ENCODE results near the gene HTR7. TPM values are rescaled to one million over a fixed set of nuclear protein-coding genes. Genes with fewer than 3 reads are reported as not detected.

The HTR7 gene
- polyA plus RNA-seq, 2 of the 4 experiments (the other 2 are of a cell fraction) = 0.04 to 0.05 TPM

DNA sequence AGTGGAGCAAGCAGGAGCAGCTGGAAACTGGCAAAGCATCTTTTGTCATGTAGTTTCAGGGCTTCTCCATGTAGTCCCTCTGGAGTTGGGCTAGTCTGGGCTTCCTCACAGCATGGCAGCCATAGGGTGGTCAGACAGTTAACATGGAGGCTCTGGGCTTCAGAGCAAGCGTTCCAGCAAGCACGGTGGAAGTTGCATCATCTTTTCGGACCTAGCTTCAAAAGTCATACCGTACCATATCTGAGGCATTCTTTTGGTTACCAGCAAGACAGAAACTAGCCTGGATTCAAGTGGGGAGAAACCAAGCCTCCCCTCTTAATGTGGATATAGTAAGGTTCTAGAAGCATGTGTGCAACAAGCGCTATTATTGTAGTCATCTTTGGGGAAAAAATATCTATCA lies 135.0 kb downstream of the HTR7 start (continued):
- no peak for TF ChIP-seq HOXB13 (CRISPR knock-in tag; IDR thresholded peaks at IDR 0.05; ENCODE audit: low read depth)
- TF ChIP-seq POLR2AphosphoS2 (conservative IDR thresholded peaks at IDR 0.05; ENCODE audit: low read length) = no peak
- TF ChIP-seq SREBF2 (IDR thresholded peaks at IDR 0.05) = no peak
- TF ChIP-seq, protein P1, sequence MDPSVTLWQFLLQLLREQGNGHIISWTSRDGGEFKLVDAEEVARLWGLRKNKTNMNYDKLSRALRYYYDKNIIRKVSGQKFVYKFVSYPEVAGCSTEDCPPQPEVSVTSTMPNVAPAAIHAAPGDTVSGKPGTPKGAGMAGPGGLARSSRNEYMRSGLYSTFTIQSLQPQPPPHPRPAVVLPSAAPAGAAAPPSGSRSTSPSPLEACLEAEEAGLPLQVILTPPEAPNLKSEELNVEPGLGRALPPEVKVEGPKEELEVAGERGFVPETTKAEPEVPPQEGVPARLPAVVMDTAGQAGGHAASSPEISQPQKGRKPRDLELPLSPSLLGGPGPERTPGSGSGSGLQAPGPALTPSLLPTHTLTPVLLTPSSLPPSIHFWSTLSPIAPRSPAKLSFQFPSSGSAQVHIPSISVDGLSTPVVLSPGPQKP (IDR thresholded peaks at IDR 0.05; ENCODE audit: low read depth, low read length) = no peak
- TF ChIP-seq, protein P2, sequence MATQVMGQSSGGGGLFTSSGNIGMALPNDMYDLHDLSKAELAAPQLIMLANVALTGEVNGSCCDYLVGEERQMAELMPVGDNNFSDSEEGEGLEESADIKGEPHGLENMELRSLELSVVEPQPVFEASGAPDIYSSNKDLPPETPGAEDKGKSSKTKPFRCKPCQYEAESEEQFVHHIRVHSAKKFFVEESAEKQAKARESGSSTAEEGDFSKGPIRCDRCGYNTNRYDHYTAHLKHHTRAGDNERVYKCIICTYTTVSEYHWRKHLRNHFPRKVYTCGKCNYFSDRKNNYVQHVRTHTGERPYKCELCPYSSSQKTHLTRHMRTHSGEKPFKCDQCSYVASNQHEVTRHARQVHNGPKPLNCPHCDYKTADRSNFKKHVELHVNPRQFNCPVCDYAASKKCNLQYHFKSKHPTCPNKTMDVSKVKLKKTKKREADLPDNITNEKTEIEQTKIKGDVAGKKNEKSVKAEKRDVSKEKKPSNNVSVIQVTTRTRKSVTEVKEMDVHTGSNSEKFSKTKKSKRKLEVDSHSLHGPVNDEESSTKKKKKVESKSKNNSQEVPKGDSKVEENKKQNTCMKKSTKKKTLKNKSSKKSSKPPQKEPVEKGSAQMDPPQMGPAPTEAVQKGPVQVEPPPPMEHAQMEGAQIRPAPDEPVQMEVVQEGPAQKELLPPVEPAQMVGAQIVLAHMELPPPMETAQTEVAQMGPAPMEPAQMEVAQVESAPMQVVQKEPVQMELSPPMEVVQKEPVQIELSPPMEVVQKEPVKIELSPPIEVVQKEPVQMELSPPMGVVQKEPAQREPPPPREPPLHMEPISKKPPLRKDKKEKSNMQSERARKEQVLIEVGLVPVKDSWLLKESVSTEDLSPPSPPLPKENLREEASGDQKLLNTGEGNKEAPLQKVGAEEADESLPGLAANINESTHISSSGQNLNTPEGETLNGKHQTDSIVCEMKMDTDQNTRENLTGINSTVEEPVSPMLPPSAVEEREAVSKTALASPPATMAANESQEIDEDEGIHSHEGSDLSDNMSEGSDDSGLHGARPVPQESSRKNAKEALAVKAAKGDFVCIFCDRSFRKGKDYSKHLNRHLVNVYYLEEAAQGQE (IDR thresholded peaks at IDR 0.05) = no peak

DNA sequence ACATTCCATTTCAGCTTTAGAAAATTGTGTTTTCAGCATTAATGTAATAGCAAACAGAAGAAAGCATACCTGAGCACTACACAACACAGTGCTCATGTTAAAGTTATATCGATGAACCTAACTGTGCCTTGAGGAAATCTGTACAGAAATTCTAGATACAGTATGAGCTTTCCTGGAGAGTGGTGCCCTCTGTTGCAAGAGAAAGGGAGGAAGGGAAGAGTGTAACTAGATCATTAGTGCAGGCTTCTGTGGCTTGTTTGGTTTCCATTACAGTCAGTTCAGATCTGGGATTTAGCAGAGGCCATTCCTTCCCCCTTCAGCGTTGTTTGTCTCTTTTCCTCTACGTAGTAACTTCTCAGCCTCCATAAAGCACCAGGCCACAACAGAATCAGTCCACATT lies 139.7 kb downstream of the HTR7 start:
- no peak overlapping the region for H3K4me3 ChIP-seq
- ChIA-PET POLR2A (no interaction called here), CTCF (no interaction called here)
- no peak overlapping the region for H3K27ac ChIP-seq
- H3K4me2 ChIP-seq = no peak overlapping the region
- ATAC-seq (no peak; a peak in 1 of 6 replicates), FAIRE-seq (no peak), DNase-seq (ENCODE audit: low read depth in 1 of 2, low spot score in 1 of 2) (no peak)
- TF ChIP-seq CBX2 (IDR thresholded peaks at IDR 0.05; ENCODE audit: borderline replicate concordance, low read depth) (no peak), CHD4 (IDR thresholded peaks at IDR 0.05; ENCODE audit: borderline replicate concordance) (no peak), HOXB5 (CRISPR knock-in tag; IDR thresholded peaks at IDR 0.05) (no peak), ZSCAN20 (CRISPR knock-in tag; IDR thresholded peaks at IDR 0.05) (no peak), MAZ (IDR thresholded peaks at IDR 0.05; ENCODE audit: borderline replicate concordance, low read depth, low read length) (no peak), MAFK (IDR thresholded peaks at IDR 0.05; ENCODE audit: partially characterized antibody) (no peak), HDAC2 (IDR thresholded peaks at IDR 0.05) (no peak), BHLHE40 (IDR thresholded peaks at IDR 0.05; ENCODE audit: low read depth, low read length) (no peak), CHD2 (IDR thresholded peaks at IDR 0.05; ENCODE audit: low read length, partially characterized antibody) (no peak), CEBPB (IDR thresholded peaks at IDR 0.05) (no peak), NPAS2 (CRISPR knock-in tag; IDR thresholded peaks at IDR 0.05; ENCODE audit: borderline replicate concordance) (no peak)
- TF ChIP-seq, protein P3, sequence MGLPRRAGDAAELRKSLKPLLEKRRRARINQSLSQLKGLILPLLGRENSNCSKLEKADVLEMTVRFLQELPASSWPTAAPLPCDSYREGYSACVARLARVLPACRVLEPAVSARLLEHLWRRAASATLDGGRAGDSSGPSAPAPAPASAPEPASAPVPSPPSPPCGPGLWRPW (IDR thresholded peaks at IDR 0.05) = no peak
- TF ChIP-seq, protein P4, sequence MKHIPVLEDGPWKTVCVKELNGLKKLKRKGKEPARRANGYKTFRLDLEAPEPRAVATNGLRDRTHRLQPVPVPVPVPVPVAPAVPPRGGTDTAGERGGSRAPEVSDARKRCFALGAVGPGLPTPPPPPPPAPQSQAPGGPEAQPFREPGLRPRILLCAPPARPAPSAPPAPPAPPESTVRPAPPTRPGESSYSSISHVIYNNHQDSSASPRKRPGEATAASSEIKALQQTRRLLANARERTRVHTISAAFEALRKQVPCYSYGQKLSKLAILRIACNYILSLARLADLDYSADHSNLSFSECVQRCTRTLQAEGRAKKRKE (CRISPR knock-in tag; IDR thresholded peaks at IDR 0.05; ENCODE audit: low read depth) = no peak
- TF ChIP-seq, protein P1 (IDR thresholded peaks at IDR 0.05; ENCODE audit: low read depth, low read length) = no peak
- WGBS (ENCODE audit: missing lambda C conversion rate) = 22% methylated on average over 3 of the region's 3 CpGs
- no peaks in the 10 kb centered on the region for H3K9me3 ChIP-seq
- no peaks in the 10 kb centered on the region for H3K4me1 ChIP-seq

DNA sequence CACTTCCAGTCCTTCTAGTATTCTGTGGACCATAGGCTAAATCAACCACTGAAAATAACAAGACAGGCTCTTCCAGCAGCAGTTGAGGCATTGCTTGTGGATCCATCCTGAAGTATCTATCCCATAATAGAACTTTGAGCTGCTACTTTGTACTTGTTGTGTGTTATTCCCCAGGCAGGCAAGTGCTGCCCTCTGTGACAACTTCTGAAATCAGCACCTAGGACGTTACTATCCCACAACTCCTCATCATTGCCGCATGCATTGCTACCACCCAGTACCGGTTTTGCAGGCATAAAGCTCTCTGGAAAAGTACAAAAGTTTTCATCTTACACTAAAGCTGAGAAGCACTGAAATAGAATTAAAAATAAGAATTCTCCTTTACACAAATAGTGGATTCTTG lies 145.3 kb downstream of the HTR7 start:
- H3K4me1 ChIP-seq = no peaks in the 10 kb centered on the region
- H3K27ac ChIP-seq = no peak overlapping the region
- no peak overlapping the region for H3K4me2 ChIP-seq
- H3K9me3 ChIP-seq = no peaks in the 10 kb centered on the region
- ChIA-PET CTCF (no interaction called here), POLR2A (no interaction called here)
- no peak overlapping the region for H3K4me3 ChIP-seq
- DNase-seq (ENCODE audit: low read depth in 1 of 2, low spot score in 1 of 2) = no peak
- no peak for ATAC-seq
- no peak for FAIRE-seq
- 1% methylated on average over 3 of the region's 3 CpGs for WGBS (ENCODE audit: missing lambda C conversion rate)
- TF ChIP-seq, protein P5, sequence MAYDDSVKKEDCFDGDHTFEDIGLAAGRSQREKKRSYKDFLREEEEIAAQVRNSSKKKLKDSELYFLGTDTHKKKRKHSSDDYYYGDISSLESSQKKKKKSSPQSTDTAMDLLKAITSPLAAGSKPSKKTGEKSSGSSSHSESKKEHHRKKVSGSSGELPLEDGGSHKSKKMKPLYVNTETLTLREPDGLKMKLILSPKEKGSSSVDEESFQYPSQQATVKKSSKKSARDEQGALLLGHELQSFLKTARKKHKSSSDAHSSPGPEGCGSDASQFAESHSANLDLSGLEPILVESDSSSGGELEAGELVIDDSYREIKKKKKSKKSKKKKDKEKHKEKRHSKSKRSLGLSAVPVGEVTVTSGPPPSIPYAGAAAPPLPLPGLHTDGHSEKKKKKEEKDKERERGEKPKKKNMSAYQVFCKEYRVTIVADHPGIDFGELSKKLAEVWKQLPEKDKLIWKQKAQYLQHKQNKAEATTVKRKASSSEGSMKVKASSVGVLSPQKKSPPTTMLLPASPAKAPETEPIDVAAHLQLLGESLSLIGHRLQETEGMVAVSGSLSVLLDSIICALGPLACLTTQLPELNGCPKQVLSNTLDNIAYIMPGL (CRISPR knock-in tag; IDR thresholded peaks at IDR 0.05; ENCODE audit: borderline replicate concordance) = no peak
- TF ChIP-seq, protein P4 (CRISPR knock-in tag; IDR thresholded peaks at IDR 0.05; ENCODE audit: low read depth) = no peak
- TF ChIP-seq SREBF2 (IDR thresholded peaks at IDR 0.05) = no peak
- no peak for TF ChIP-seq POLR2A (IDR thresholded peaks at IDR 0.05; ENCODE audit: low read length)
- no peak for TF ChIP-seq ESRRA (IDR thresholded peaks at IDR 0.05; ENCODE audit: borderline replicate concordance, low read length)
- TF ChIP-seq ZNF302 (CRISPR knock-in tag; IDR thresholded peaks at IDR 0.05) = no peak
- TF ChIP-seq FOXS1 (CRISPR knock-in tag; IDR thresholded peaks at IDR 0.05) = no peak
- TF ChIP-seq KDM5A (IDR thresholded peaks at IDR 0.05) = no peak
- TF ChIP-seq, protein P3 (IDR thresholded peaks at IDR 0.05) = no peak
- TF ChIP-seq TFCP2L1 (CRISPR knock-in tag; IDR thresholded peaks at IDR 0.05) = no peak
- TF ChIP-seq CHD4 (IDR thresholded peaks at IDR 0.05; ENCODE audit: borderline replicate concordance) = no peak
- no peak for TF ChIP-seq MYC (IDR thresholded peaks at IDR 0.05; ENCODE audit: borderline replicate concordance, low read length)

Data from A549 (cell line).